Suprapubic skin (tissue), 4 donors: Measurements from ENCODE around the gene ABCC5. TPM values are rescaled to one million over a fixed set of nuclear protein-coding genes. Genes with fewer than 3 reads are reported as not detected.

Experiments
- DNase-seq, 2 donors: peaks; one replicate each; pipeline ENCODE4 v3.0.0-alpha.2; 2019; ENCODE audit warnings: low spot score in 2 of 2
- H3K27ac ChIP-seq: fragments of 200-600 bp; sonication (generic); one replicate; pipeline ENCODE4 v1.5.1; 2019
- H3K27me3 ChIP-seq: fragments of 200-600 bp; sonication (generic); one replicate; pipeline ENCODE4 v1.5.1; 2019
- H3K36me3 ChIP-seq: fragments of 200-600 bp; sonication (generic); one replicate; pipeline ENCODE4 v1.5.1; 2019
- H3K4me1 ChIP-seq: fragments of 200-600 bp; sonication (generic); one replicate; pipeline ENCODE4 v1.5.1; 2019
- H3K4me3 ChIP-seq: fragments of 200-600 bp; sonication (generic); one replicate; pipeline ENCODE4 v1.5.1; 2019; ENCODE audit warnings: mild to moderate bottlenecking
- H3K9me3 ChIP-seq: fragments of 200-600 bp; sonication (generic); one replicate; pipeline ENCODE4 v1.5.1; 2019
- CTCF ChIP-seq, 2 donors: fragments of 200-600 bp in 1 of 2; fragments of 450-650 bp in 1 of 2; sonication (generic) in 1 of 2; IDR thresholded peaks; one replicate each; pipeline ENCODE4 v1.5.1; 2016 to 2019; ENCODE audit warnings: antibody characterized with exemption in 2 of 2, mild to moderate bottlenecking in 1 of 2, moderate library complexity in 1 of 2
- EP300 ChIP-seq: sonication (generic); formaldehyde crosslinking; IDR thresholded peaks from one replicate; pipeline ENCODE4 v1.6.1; 2017; ENCODE audit warnings: antibody characterized with exemption
- POLR2A ChIP-seq, 2 donors: fragments of 450-650 bp; IDR thresholded peaks; one replicate each; pipeline ENCODE4 v1.6.1; 2017; ENCODE audit warnings: antibody characterized with exemption in 2 of 2, mild to moderate bottlenecking in 2 of 2, moderate library complexity in 2 of 2
- POLR2AphosphoS5 ChIP-seq, 3 donors: sonication (generic); formaldehyde crosslinking; IDR thresholded peaks; one replicate each; pipeline ENCODE4 v1.6.1; 2017; ENCODE audit warnings: antibody characterized with exemption in 3 of 3
- WGBS: methylation state at CpG from one replicate; pipeline ENCODE4 v1.1.5; 2018; 5-methylcytosine and 5-hydroxymethylcytosine counted together
- total RNA-seq, 4 donors: library from RNA; depleted of rRNA; stranded (reverse); fragments of >200 nt; gene quantifications; one replicate each; pipeline ENCODE4 v1.1.0, GENCODE V29; 2016

Gene ABCC5
- total RNA-seq, 4 donors from 2014 or later: 10.5 to 18.3 (median 13.8) TPM

GRCh38 chr3:183981990-183982644 is 35.6 kb downstream of the ABCC5 start:
- Histone ChIP-seq H3K27me3 (no peaks in the 10 kb centered on the region), H3K4me3 (no peak overlapping the region), H3K9me3 (no peaks in the 10 kb centered on the region), H3K36me3 (peaks cover 55% of the 10 kb centered on the region), H3K4me1 (no peaks in the 10 kb centered on the region), H3K27ac (no peak overlapping the region)
- DNase-seq: no peak
- 84% methylated on average over 6 of the region's 6 CpGs for WGBS
- no peak for TF ChIP-seq CTCF (IDR thresholded peaks at IDR 0.05)
- TF ChIP-seq POLR2AphosphoS5 (IDR thresholded peaks at IDR 0.05): no peak
- no peak for TF ChIP-seq POLR2A (IDR thresholded peaks at IDR 0.05)
- TF ChIP-seq EP300: no peak

- no peak for DNase-seq
- WGBS: 94% methylated on average over 4 of the region's 4 CpGs
Observed at GRCh38 chr3:183980403-183980802, 37.3 kb downstream of the ABCC5 start.

GRCh38 chr3:183975981-183976662 is 41.6 kb downstream of the ABCC5 start:
- H3K36me3 ChIP-seq: peaks cover 27% of the 10 kb centered on the region
- H3K4me3 ChIP-seq: no peak overlapping the region
- DNase-seq: no peak
- no peaks in the 10 kb centered on the region for H3K27me3 ChIP-seq
- H3K27ac ChIP-seq: no peak overlapping the region
- no peaks in the 10 kb centered on the region for H3K9me3 ChIP-seq
- 86% methylated on average over 10 of the region's 10 CpGs for WGBS
- no peak for TF ChIP-seq POLR2A (IDR thresholded peaks at IDR 0.05)
- no peak for TF ChIP-seq EP300
- no peak for TF ChIP-seq POLR2AphosphoS5 (IDR thresholded peaks at IDR 0.05)
- no peak for TF ChIP-seq CTCF (IDR thresholded peaks at IDR 0.05)
- no peaks in the 10 kb centered on the region for H3K4me1 ChIP-seq

More at GRCh38 chr3:183980403-183980802, 37.3 kb downstream of the ABCC5 start:
- no peaks in the 10 kb centered on the region for H3K9me3 ChIP-seq
- H3K27ac ChIP-seq: no peak overlapping the region
- H3K4me1 ChIP-seq: no peaks in the 10 kb centered on the region
- TF ChIP-seq POLR2A (IDR thresholded peaks at IDR 0.05) (no peak), POLR2AphosphoS5 (IDR thresholded peaks at IDR 0.05) (no peak), EP300 (no peak), CTCF (IDR thresholded peaks at IDR 0.05) (no peak)
- H3K36me3 ChIP-seq: peaks cover 52% of the 10 kb centered on the region
- H3K4me3 ChIP-seq: no peak overlapping the region
- H3K27me3 ChIP-seq: no peaks in the 10 kb centered on the region

GRCh38 chr3:183968666-183969245 is 48.9 kb downstream of the ABCC5 start:
- Histone ChIP-seq H3K4me3 (no peak overlapping the region), H3K27ac (no peak overlapping the region), H3K36me3 (peaks cover 54% of the 10 kb centered on the region), H3K27me3 (no peaks in the 10 kb centered on the region), H3K4me1 (peaks cover 8% of the 10 kb centered on the region), H3K9me3 (no peaks in the 10 kb centered on the region)
- WGBS: 81% methylated on average over 4 of the region's 4 CpGs
- TF ChIP-seq POLR2A (IDR thresholded peaks at IDR 0.05): no peak
- no peak for TF ChIP-seq EP300
- TF ChIP-seq CTCF (IDR thresholded peaks at IDR 0.05): no peak
- TF ChIP-seq POLR2AphosphoS5 (IDR thresholded peaks at IDR 0.05): no peak
- no peak for DNase-seq

- Histone ChIP-seq H3K4me3 (no peak overlapping the region), H3K27me3 (no peaks in the 10 kb centered on the region), H3K36me3 (peaks cover 62% of the 10 kb centered on the region), H3K4me1 (peaks cover 8% of the 10 kb centered on the region), H3K9me3 (no peaks in the 10 kb centered on the region), H3K27ac (no peak overlapping the region)
- DNase-seq: no peak
- TF ChIP-seq POLR2AphosphoS5 (IDR thresholded peaks at IDR 0.05): no peak
- no peak for TF ChIP-seq POLR2A (IDR thresholded peaks at IDR 0.05)
- no peak for TF ChIP-seq CTCF (IDR thresholded peaks at IDR 0.05)
- no peak for TF ChIP-seq EP300
- 94% methylated on average over 3 of the region's 3 CpGs for WGBS
Observed at GRCh38 chr3:183967693-183968092, 50.0 kb downstream of the ABCC5 start.
